Muscle of back (tissue), 11 donors: ENCODE results near the gene DSG4. TPM values are rescaled to one million over a fixed set of nuclear protein-coding genes. Genes with fewer than 3 reads are reported as not detected.
A peak's percentile ranks its signal among the peaks of the same experiment; 100 is the strongest.

Experiments
- DNase-seq, 3 donors: peaks; one replicate each; pipeline versions ENCODE4 v3.0.0 to v3.0.0-alpha.2; 2013
- polyA plus RNA-seq, 10 donors: library from polyadenylated mRNA; unstranded; fragments of 120-200 nt; gene quantifications; one replicate each; pipeline ENCODE4 v1.2.1, GENCODE V29; 2013; ENCODE audit not compliant: insufficient read length in 10 of 10

DSG4 gene
- polyA plus RNA-seq, 10 donors: not detected

- no peak for DNase-seq
Observed at GRCh38 chr18:31447530-31448191, 71.1 kb downstream of the DSG4 start, which contains the start of gene DSG3. TSS of gene DSG3 (plus strand) at chr18:31447741. CDS start at chr18:31447878, 137 bp downstream.

- DNase-seq: no peak
Observed at GRCh38 chr18:31450409-31450808, 73.8 kb downstream of the DSG4 start.

GRCh38 chr18:31451625-31452024, 75.0 kb downstream of the DSG4 start:
- DNase-seq: no peak

- peak in 1 of 3 donors; percentile 34 for DNase-seq
Observed at GRCh38 chr18:31454066-31454708, 77.6 kb downstream of the DSG4 start.

Other genes starting within 250 kb of the DSG4 start
- gene DSC1, start 213.9 kb upstream of the DSG4 start, polyA plus RNA-seq: 10 to 100 TPM in 2 of 10 donors, under 1 TPM in 4, not detected in 4; 0.05 to 16.2 (median 0.11) TPM
- gene DSG1, start 58.6 kb upstream of the DSG4 start, polyA plus RNA-seq: 10 to 100 TPM in 2 of 10 donors, under 1 TPM in 2, not detected in 6; 0.09 to 28.0 (median 9.3) TPM
- gene DSG3, start 71.0 kb downstream of the DSG4 start, polyA plus RNA-seq: 1 to 10 TPM in 2 of 10 donors, under 1 TPM in 2, not detected in 6; 0.03 to 6.9 (median 3.4) TPM
- gene DSG2, start 121.4 kb downstream of the DSG4 start, polyA plus RNA-seq: 10 to 100 TPM in 2 of 10 donors, 1 to 10 TPM in 8; 4.0 to 19.8 (median 5.5) TPM
- gene TTR, start 215.1 kb downstream of the DSG4 start, polyA plus RNA-seq: 1 to 10 TPM in 1 of 10 donors, under 1 TPM in 2, not detected in 7; 0.67 to 1.8 (median 0.74) TPM